ENCODE results near the gene EPHA5. TPM values are rescaled to one million over a fixed set of nuclear protein-coding genes. Genes with fewer than 3 reads are reported as not detected.

Gene EPHA5
- total RNA-seq, 1 experiment from 2014 or later = not detected

DNA sequence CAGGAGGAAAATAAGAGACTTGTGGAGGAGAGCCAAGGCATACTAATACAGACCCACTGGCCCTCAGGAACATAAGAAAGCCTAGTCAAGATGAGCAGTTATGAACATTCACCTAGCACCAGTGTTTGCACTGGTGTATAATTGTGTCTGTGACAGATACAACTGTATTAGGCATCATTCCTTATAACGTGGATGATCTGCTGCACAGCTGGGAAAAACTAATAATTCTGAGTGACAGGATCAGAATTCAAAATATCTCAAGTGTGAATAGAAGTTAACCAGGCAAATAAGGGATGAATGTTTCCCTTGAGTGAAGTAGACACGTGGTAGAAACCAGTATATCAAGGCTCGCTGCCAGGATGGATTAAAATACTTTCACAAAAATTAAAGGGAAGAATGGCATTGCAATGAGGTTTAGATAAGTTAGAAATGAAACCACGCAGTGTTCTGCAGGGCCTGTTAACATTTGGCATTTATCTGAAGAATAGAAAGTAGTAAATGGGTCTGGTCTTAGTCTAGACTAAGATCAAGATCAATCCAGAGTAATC lies 325.9 kb downstream of the EPHA5 start:
- Histone ChIP-seq H3K9ac (ENCODE audit: low read length) (no peak overlapping the region), H3K27me3 (ENCODE audit: insufficient read depth, low read length) (no peaks in the 10 kb centered on the region), H3K27ac (ENCODE audit: low read depth, low read length) (no peak overlapping the region), H3K9me2 (ENCODE audit: insufficient read depth) (no peaks in the 10 kb centered on the region), H2AFZ (ENCODE audit: low read depth, low read length, poor library complexity, severe bottlenecking) (no peak overlapping the region), H3K4me2 (ENCODE audit: low read length) (no peak overlapping the region), H3K36me3 (ENCODE audit: control insufficient read depth in 1 of 2, insufficient read depth in 2 of 2, low read length in 2 of 2) (no peaks in the 10 kb centered on the region), H3K79me2 (ENCODE audit: insufficient read depth, low read length) (no peaks in the 10 kb centered on the region), H3K4me1 (ENCODE audit: control insufficient read depth in 1 of 2, insufficient read depth in 2 of 2, low read length in 2 of 2) (no peaks in the 10 kb centered on the region), H4K20me1 (ENCODE audit: insufficient read depth) (no peaks in the 10 kb centered on the region), H3K4me3 (replicated peaks in 1 of 2; ENCODE audit: low read depth in 1 of 2, low read length in 2 of 2) (no peak overlapping the region), H3K9me3 (ENCODE audit: control insufficient read depth in 1 of 2, insufficient read depth in 1 of 2, low read depth in 1 of 2, low read length in 2 of 2) (peaks cover 5 to 28% of the 10 kb centered on the region in 2 experiments; a peak in 2 of 4 replicates)
- BruUV-seq (replicated peaks) = no TSS peak
- ChIA-PET POLR2A (no interaction called here), CTCF (no interaction called here), RAD21 (ENCODE audit: low non-redundant PET in 1 of 2, low total read pairs in 2 of 2, uncharacterized antibody in 2 of 2, unreplicated experiment in 2 of 2) (no interaction called here)
- no peak for ATAC-seq
- TF ChIP-seq SP1 (IDR thresholded peaks at IDR 0.05; ENCODE audit: low read depth) (no peak), ZNF274 (IDR thresholded peaks at IDR 0.05; ENCODE audit: low read depth, low read length) (no peak)
- intact Hi-C loops (cut with micrococcal nuclease) = no loop called here
- DNase-seq (ENCODE audit: low read depth, low spot score) = no peak

DNA sequence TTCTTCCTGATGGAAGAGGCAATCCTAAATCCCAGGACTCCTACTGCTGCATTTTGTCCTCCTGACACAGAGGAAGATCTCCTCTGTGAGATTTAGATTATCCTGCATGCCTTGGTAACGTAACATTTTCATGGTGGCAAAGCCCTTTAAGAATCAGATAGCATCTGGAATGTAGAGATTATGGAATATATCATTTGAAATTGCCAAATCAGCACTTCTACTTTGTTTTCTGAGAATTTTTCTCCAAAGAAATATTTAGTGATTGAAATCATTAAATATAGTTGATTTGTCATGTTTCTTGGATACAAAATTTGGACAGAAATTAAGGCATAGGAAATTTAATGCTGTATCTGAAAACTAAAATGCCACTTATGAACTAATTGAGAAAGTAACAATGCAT lies 326.9 kb downstream of the EPHA5 start:
- no peak overlapping the region for H3K4me2 ChIP-seq (ENCODE audit: low read length)
- intact Hi-C loops (cut with micrococcal nuclease) = no loop called here
- H3K9ac ChIP-seq (ENCODE audit: low read length) = no peak overlapping the region
- DNase-seq (ENCODE audit: low read depth, low spot score) (no peak), ATAC-seq (no peak)
- ChIA-PET RAD21 (ENCODE audit: low non-redundant PET in 1 of 2, low total read pairs in 2 of 2, uncharacterized antibody in 2 of 2, unreplicated experiment in 2 of 2) (no interaction called here), POLR2A (no interaction called here), CTCF (no interaction called here)
- no peaks in the 10 kb centered on the region for H3K79me2 ChIP-seq (ENCODE audit: insufficient read depth, low read length)
- H2AFZ ChIP-seq (ENCODE audit: low read depth, low read length, poor library complexity, severe bottlenecking) = no peak overlapping the region
- H4K20me1 ChIP-seq (ENCODE audit: insufficient read depth) = no peaks in the 10 kb centered on the region
- H3K4me3 ChIP-seq (replicated peaks in 1 of 2; ENCODE audit: low read depth in 1 of 2, low read length in 2 of 2) = no peak overlapping the region
- no peaks in the 10 kb centered on the region for H3K4me1 ChIP-seq (ENCODE audit: control insufficient read depth in 1 of 2, insufficient read depth in 2 of 2, low read length in 2 of 2)
- no peaks in the 10 kb centered on the region for H3K36me3 ChIP-seq (ENCODE audit: control insufficient read depth in 1 of 2, insufficient read depth in 2 of 2, low read length in 2 of 2)
- H3K9me3 ChIP-seq (ENCODE audit: control insufficient read depth in 1 of 2, insufficient read depth in 1 of 2, low read depth in 1 of 2, low read length in 2 of 2) = peaks cover 9 to 28% of the 10 kb centered on the region in 2 experiments; a peak in 2 of 4 replicates
- no TSS peak for BruUV-seq (replicated peaks)
- H3K27ac ChIP-seq (ENCODE audit: low read depth, low read length) = no peak overlapping the region
- no peaks in the 10 kb centered on the region for H3K27me3 ChIP-seq (ENCODE audit: insufficient read depth, low read length)
- TF ChIP-seq POLR2AphosphoS5 (IDR thresholded peaks at IDR 0.05; ENCODE audit: low read depth, low read length) (no peak), JUND (IDR thresholded peaks at IDR 0.05) (no peak), MAX (IDR thresholded peaks at IDR 0.05) (no peak), POLR2A (IDR thresholded peaks at IDR 0.05; ENCODE audit: borderline replicate concordance, extremely low read depth, insufficient read depth, insufficient read length) (no peak), SIN3A (IDR thresholded peaks at IDR 0.05; ENCODE audit: low read depth) (no peak), REST (IDR thresholded peaks at IDR 0.05; ENCODE audit: low read depth) (no peak), EGR1 (IDR thresholded peaks at IDR 0.05; ENCODE audit: low read depth) (no peak), EZH2phosphoT487 (IDR thresholded peaks at IDR 0.05; ENCODE audit: borderline replicate concordance) (no peak)
- TF ChIP-seq, protein P1, sequence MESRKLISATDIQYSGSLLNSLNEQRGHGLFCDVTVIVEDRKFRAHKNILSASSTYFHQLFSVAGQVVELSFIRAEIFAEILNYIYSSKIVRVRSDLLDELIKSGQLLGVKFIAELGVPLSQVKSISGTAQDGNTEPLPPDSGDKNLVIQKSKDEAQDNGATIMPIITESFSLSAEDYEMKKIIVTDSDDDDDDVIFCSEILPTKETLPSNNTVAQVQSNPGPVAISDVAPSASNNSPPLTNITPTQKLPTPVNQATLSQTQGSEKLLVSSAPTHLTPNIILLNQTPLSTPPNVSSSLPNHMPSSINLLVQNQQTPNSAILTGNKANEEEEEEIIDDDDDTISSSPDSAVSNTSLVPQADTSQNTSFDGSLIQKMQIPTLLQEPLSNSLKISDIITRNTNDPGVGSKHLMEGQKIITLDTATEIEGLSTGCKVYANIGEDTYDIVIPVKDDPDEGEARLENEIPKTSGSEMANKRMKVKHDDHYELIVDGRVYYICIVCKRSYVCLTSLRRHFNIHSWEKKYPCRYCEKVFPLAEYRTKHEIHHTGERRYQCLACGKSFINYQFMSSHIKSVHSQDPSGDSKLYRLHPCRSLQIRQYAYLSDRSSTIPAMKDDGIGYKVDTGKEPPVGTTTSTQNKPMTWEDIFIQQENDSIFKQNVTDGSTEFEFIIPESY (IDR thresholded peaks at IDR 0.05; ENCODE audit: extremely low read depth, insufficient replicate concordance, low read length) = no peak
- H3K9me2 ChIP-seq (ENCODE audit: insufficient read depth) = no peaks in the 10 kb centered on the region

Measured in HCT116 (cell line).